A204.1 (cell line): Measurements from ENCODE around the gene ABHD10.
A peak's percentile ranks its signal among the peaks of the same experiment; 100 is the strongest.

Experiments used
- FAIRE-seq: peaks from 2 replicates; lab custom pipeline; 2012; peaks lifted over from hg19 to GRCh38; lab: Jason Lieb, UNC

Gene ABHD10

GRCh38 chr3:112001526-112001925, 22.7 kb downstream of the ABHD10 start:
- no peak for FAIRE-seq

- FAIRE-seq, result no peak
Measured at GRCh38 chr3:112002096-112002971, 23.5 kb downstream of the ABHD10 start.

- FAIRE-seq, result no peak
Measured at GRCh38 chr3:112003321-112004080, 24.7 kb downstream of the ABHD10 start.

GRCh38 chr3:112004187-112004586, 25.4 kb downstream of the ABHD10 start:
- FAIRE-seq, result no peak

- no peak for FAIRE-seq
Measured at GRCh38 chr3:112004669-112005068, 25.8 kb downstream of the ABHD10 start.

GRCh38 chr3:112005091-112005672, 26.4 kb downstream of the ABHD10 start:
- no peak for FAIRE-seq

- no peak for FAIRE-seq
Measured at GRCh38 chr3:112007633-112008032, 28.8 kb downstream of the ABHD10 start.

- FAIRE-seq, result no peak
Measured at GRCh38 chr3:112009670-112010069, 30.8 kb downstream of the ABHD10 start.

- no peak for FAIRE-seq
Measured at GRCh38 chr3:112010636-112011035, 31.8 kb downstream of the ABHD10 start.

GRCh38 chr3:112011376-112011940, 32.6 kb downstream of the ABHD10 start:
- FAIRE-seq, result no peak

GRCh38 chr3:112012205-112012992, 33.6 kb downstream of the ABHD10 start:
- no peak for FAIRE-seq

GRCh38 chr3:112013058-112013783, 34.4 kb downstream of the ABHD10 start:
- FAIRE-seq, result peak; percentile 70

- FAIRE-seq, result no peak
Measured at GRCh38 chr3:112013784-112014143, 34.9 kb downstream of the ABHD10 start.

GRCh38 chr3:112017091-112017490, 38.3 kb downstream of the ABHD10 start:
- no peak for FAIRE-seq

- no peak for FAIRE-seq
Measured at GRCh38 chr3:112018712-112019111, 39.9 kb downstream of the ABHD10 start.

- FAIRE-seq, result no peak
Measured at GRCh38 chr3:112019716-112020115, 40.9 kb downstream of the ABHD10 start.

- FAIRE-seq, result no peak
Measured at GRCh38 chr3:112020674-112021085, 41.9 kb downstream of the ABHD10 start.

- FAIRE-seq, result no peak
Measured at GRCh38 chr3:112027142-112027541, 48.3 kb downstream of the ABHD10 start.

- FAIRE-seq, result no peak
Measured at GRCh38 chr3:112027826-112028225, 49.0 kb downstream of the ABHD10 start.

GRCh38 chr3:112030901-112031300, 52.1 kb downstream of the ABHD10 start:
- no peak for FAIRE-seq

- FAIRE-seq, result no peak
Measured at GRCh38 chr3:112032098-112032731, 53.4 kb downstream of the ABHD10 start.
